GM20000 (cell line): ENCODE results near the gene SOWAHB.

ENCODE experiments used
- DNase-seq: peaks from one replicate; pipeline ENCODE4 v3.0.0; 2012; ENCODE audit warnings: low spot score
- TF ChIP-seq, protein P1 (sequence below): IDR thresholded peaks from 2 replicates; pipeline ENCODE4 v1.5.1; 2012; ENCODE audit warnings: mild to moderate bottlenecking, control low read depth; ENCODE audit errors: extremely low read depth, missing control alignments

The SOWAHB gene

GRCh38 chr4:76867377-76867776 lies 30.6 kb downstream of the SOWAHB start:
- TF ChIP-seq, protein P1, sequence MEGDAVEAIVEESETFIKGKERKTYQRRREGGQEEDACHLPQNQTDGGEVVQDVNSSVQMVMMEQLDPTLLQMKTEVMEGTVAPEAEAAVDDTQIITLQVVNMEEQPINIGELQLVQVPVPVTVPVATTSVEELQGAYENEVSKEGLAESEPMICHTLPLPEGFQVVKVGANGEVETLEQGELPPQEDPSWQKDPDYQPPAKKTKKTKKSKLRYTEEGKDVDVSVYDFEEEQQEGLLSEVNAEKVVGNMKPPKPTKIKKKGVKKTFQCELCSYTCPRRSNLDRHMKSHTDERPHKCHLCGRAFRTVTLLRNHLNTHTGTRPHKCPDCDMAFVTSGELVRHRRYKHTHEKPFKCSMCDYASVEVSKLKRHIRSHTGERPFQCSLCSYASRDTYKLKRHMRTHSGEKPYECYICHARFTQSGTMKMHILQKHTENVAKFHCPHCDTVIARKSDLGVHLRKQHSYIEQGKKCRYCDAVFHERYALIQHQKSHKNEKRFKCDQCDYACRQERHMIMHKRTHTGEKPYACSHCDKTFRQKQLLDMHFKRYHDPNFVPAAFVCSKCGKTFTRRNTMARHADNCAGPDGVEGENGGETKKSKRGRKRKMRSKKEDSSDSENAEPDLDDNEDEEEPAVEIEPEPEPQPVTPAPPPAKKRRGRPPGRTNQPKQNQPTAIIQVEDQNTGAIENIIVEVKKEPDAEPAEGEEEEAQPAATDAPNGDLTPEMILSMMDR, result no peak
- DNase-seq, result no peak

GRCh38 chr4:76866641-76867040 lies 31.3 kb downstream of the SOWAHB start:
- DNase-seq, result no peak
- TF ChIP-seq, protein P1, result no peak

DNA sequence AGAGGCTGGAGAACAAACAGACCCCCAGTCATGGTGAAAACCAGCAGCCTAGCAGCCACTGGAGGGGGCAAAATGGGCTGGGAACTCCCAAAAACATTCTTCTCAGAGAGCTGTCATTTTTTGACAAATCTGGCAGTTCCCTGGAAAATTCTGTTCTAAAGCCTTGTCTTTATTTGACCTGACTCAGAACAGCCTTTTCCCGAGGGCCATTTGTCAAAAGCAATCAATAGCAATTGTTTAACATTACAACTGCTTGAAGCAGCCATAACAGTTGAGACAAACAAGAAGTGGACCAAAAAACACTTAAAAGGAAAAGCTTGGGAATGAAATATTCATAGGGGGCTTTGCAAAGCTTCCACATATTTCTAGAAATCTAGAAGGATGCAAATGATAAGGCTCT lies 39.6 kb downstream of the SOWAHB start:
- no peak for DNase-seq
- TF ChIP-seq, protein P1, result no peak

- TF ChIP-seq, protein P1, result no peak
- no peak for DNase-seq
Measured at GRCh38 chr4:76857074-76857409, 40.9 kb downstream of the SOWAHB start.

DNA sequence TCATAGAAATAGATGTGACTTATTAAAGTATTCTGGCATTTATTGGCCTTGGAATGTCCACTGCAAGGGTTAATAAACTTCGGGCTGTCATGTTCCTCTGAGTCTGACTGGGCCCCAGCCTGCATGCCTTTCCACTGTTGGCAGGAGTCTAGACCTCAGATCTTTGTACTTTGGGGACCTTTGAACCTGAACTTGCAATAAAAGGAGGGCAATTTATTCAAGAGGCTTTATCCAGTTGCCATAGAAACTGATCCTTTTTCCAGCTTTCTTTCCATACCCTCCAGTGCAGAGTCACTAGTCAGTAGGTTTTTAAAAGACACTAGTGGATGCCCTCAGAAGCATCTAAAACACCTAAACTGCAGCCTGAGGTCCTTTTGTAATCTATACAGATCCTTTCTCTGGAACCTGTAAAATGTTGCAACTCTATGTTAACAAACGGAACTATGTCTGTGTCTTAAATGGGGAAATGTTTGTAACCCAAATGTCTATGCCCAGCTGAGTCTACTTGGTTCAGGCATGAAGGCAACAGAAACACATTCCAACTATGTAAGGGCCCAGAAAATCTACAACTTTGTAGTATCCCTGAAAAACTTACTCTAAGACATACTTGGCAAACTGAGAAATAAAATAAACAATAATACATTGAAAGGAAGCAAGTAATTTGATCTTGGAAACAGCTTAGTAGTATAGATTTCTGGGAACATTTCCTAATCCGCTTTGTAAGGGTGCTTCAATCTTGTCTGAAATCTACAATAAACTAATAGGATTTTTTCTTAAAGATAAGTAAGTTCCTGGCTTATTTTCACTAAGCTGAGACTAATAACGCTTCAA lies 41.5 kb downstream of the SOWAHB start:
- no peak for DNase-seq
- TF ChIP-seq, protein P1, result no peak

DNA sequence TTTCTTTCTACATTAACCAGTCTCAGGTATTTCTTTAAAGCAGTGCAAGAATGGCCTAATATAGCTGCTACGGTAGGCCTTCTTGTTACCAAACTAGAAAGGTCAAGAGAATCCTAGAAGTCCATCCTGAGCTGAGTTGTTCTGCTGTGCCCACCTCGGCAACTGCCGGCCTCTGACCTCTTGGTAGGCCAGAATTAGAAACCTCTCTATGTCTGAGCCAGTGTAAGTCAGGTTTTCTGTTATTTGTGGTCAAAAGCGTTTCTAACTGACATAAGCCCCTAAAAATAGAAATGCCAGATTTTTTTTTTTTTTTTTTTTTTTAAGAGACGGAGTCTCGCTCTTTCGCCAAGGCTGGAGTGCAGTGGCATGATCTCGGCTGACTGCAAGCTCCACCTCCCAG lies 43.1 kb downstream of the SOWAHB start:
- peak; percentile 35 for DNase-seq
- TF ChIP-seq, protein P1, result no peak

GRCh38 chr4:76851375-76851774 lies 46.6 kb downstream of the SOWAHB start:
- no peak for DNase-seq
- TF ChIP-seq, protein P1, result no peak
